KBM-7 (cell line): ENCODE data around the gene FRMD6.
A peak's percentile ranks its signal among the peaks of the same experiment; 100 is the strongest.

Source experiments
- DNase-seq: peaks from one replicate; pipeline ENCODE4 v3.0.0-alpha.2; 2015
- in situ Hi-C: fragments of 300-500 bp; cut with MboI; formaldehyde crosslinking; loops from 2 replicates; pipeline ENCODE4 v1.14.3; 2020; ENCODE audit warnings: low sequenced_read_pairs, low pct_unique_long_range_greater_than_20kb, mixed read lengths

The FRMD6 gene

DNA sequence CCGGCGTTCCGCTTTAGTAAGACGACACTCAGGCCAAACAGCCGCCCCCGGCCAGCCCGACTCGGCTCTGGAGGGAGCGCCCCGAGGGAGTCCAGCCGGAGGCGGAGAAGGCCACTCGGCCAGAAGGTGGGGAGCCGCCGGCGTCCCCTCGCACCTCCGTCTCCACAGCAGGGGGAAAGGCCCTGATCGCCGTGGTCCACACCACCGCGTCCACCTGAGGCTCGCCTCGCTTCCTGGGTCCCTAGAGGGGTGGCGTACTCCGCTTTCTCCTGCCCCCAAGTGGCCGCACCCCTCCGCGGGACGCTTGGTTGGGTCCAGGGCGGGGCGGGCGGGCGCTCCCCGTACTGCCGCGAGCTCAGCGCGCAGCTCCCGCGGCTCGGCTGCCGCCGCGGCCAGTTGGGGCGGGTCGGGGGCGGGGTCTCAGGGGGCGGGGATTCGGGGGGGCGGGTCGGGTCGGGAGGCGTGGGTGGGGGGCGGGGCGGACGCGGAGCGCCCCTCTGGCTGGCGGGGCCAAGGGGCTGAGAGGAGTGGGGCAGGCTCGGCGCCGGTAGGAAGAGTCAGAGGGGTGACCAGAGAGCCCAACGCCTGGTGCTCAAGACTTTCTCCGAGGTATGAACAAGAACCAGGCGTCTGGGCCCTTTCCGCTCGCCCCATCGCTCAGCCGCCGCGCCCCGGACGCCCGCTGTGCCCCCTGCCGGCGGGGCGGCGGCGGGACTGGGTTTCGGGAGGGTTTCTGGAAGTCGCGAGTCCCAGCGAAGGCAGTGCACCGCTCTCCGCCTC lies at the start of gene FRMD6:
TSS of gene FRMD6 (plus strand) at position 523 of the 780 bp plus-strand sequence. CDS start 37,927 bp downstream, outside the sequence.
- DNase-seq: peak; percentile 83
- in situ Hi-C loops: no loop called here

GRCh38 chr14:51602310-51602709 lies 49.4 kb upstream of the FRMD6 start:
- DNase-seq: no peak
- in situ Hi-C loops: no loop called here

GRCh38 chr14:51603495-51603894 lies 48.2 kb upstream of the FRMD6 start:
- DNase-seq: no peak
- in situ Hi-C loops: no loop called here

DNA sequence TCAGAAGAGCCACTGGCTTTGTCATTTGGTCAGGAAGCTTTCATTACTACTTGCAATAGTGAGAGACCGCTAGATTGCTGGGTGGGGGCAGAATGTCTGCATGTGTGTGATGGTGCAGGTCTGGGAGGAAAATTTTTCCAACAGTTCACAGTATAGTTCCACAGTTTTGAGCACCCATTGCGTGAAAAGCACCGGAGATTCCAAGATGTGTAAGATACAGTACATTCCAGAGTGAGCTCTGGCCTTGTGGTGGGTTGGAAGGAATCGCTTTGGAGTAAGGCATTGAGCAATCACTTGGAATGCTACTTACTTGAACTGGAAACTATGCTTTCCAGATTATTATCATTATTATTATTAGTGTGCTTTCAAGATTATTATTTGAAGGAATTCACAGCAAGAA lies 47.6 kb upstream of the FRMD6 start:
- in situ Hi-C loops: no loop called here
- DNase-seq: no peak

GRCh38 chr14:51605575-51605974 lies 46.1 kb upstream of the FRMD6 start:
- in situ Hi-C loops: no loop called here
- DNase-seq: no peak

- in situ Hi-C loops: no loop called here
These were observed 44.0 kb upstream of the FRMD6 start for GRCh38 chr14:51607711-51608110.

DNA sequence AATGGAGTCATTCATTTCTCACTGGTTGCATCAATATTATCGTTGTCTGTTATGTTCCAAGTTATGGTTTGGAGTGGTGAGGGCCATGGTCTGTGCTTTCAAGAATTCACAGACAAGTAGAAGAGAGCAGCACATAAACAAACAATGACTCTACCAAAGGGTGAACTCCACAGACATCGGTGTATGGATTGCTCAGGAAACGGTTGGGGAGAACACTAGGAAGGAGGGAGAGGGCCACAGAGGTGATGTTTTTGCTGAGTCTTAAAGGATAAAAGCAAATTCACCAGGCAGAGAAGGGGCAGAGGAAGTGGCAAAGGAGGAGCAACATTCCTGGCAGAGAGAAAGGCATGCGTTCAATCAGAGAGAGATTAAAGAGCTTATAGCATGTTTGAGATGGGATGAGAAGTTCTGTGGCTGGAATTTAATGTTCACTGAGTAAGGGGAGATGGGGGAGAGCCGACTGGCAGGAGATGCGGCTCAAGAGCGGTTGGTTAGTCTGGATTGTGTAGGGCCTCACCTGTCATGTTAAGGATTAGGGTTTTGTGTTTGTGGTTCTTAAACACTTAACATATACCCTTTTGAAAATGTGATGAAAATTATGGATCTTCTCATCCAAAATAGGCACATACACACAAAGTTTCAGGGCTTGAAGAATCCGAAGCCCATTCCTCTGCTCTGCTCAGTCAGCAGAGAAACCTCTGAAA lies 42.3 kb upstream of the FRMD6 start:
- DNase-seq: no peak
- in situ Hi-C loops: no loop called here

More at GRCh38 chr14:51607711-51608110, 44.0 kb upstream of the FRMD6 start:
- DNase-seq: no peak

GRCh38 chr14:51609955-51610283 lies 41.8 kb upstream of the FRMD6 start:
- no peak for DNase-seq
- in situ Hi-C loops: no loop called here

DNA sequence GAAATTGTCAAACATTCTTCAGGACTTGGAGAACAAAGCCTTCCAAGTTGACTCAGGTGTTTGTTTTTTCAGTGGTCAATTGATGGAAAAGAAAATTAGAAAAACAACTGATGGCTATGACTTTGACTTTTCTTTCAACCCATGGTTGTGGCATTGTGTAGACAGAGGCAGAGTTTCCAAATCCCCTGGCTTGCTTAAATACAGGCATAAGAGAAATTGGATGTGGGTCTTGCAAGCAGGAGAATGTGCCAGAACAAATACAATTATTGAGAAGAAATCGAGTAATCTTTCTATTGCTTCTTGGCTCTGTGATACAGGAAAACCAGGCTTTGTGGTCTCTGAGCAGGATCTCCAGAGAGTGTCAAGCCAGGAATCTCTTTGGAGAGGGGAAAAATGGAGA lies 40.9 kb upstream of the FRMD6 start:
- DNase-seq: no peak
- in situ Hi-C loops: no loop called here

GRCh38 chr14:51612449-51612848 lies 39.3 kb upstream of the FRMD6 start:
- in situ Hi-C loops: no loop called here
- no peak for DNase-seq

DNA sequence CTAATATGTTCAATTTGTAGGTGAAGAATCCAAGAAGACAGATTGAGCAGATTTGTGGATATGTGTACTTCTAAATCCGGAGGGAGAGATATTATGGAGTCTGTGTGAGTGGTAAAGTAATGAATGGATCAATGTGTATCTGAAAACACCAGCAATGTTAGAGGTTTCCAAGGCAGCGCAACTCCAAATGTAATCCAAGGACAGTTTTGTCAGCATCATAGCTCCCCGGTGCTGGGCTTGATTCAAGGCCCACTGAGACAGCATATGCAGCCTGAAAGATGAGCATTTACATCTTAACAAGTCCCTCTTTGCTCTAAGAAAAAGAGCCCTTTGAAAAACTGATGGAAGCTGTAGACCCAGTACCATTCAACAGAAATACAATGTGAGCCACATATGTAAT lies 38.3 kb upstream of the FRMD6 start:
- no peak for DNase-seq
- in situ Hi-C loops: no loop called here

GRCh38 chr14:51614707-51615106 lies 37.0 kb upstream of the FRMD6 start:
- in situ Hi-C loops: no loop called here
- no peak for DNase-seq

DNA sequence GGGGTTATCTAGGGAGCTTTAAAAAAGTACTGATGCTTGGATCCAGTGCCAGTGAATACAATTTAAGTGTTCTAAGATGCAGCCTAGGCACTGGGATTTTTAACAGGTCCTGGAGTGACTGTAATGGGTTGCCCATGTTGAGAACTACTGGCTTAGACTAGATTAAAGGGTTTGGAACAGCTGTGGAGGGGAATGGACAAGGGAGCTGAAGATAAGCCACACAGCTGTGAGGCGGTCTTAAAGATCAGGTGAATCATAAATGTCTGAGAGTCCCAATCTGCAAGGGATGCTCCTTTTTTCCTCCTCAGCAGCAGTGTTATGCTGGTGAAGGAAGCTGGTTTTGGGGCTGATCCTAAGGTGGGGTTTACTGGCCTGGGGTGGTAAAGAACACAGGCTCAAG lies 35.5 kb upstream of the FRMD6 start:
- DNase-seq: no peak

DNA sequence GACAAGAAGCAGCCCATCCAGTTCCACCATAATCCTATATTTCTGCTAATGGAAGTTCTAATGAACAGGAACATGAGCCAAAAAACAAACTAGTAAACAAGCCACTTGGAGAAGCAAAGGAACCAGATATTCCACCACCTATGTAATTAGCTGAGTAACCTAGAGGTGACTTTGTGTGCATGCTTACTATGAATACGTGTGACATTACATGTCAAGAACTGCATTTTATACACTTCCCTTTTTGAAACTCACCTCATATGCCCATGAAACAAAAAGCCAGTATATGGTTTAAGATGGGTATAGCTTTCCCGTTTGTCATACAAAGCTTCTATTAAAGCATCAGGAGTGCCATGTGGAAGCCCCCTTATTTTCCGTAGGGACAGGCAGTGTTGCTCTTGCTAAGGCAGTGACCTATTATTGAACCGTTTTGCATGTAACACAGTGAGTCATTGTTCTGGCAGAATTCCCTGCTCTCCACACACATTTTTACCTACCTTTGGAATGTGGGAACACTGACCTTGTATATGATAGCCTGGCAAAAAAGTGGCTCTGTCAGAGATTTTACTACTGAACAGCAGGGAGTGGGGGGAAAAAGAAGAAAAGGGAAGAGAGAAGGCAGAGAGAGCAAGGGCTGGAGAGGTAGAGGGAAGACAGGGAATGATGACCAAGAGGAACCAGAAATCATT lies 34.8 kb upstream of the FRMD6 start:
- in situ Hi-C loops: no loop called here
- no peak for DNase-seq

More for the DNA sequence above, 35.5 kb upstream of the FRMD6 start:
- in situ Hi-C loops: no loop called here

DNA sequence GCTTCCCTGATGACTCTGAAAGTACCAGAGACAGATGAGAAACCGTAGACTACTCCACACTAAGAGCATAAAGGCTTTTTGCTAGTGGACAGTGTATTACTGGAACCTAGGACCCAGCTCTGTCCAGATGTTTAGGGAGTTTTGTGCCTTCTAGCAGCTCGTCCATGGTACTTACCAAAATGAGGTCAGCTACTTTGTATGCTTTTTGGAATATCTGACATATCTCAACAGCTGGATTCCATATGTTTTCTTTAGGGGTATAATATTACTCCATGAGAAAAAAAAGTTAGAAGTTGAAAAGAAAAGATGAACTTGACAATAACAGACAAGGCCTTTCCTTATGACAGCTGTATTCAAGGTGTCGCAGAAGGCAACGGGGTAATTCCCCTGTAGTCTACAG lies 32.1 kb upstream of the FRMD6 start:
- in situ Hi-C loops: no loop called here
- no peak for DNase-seq

DNA sequence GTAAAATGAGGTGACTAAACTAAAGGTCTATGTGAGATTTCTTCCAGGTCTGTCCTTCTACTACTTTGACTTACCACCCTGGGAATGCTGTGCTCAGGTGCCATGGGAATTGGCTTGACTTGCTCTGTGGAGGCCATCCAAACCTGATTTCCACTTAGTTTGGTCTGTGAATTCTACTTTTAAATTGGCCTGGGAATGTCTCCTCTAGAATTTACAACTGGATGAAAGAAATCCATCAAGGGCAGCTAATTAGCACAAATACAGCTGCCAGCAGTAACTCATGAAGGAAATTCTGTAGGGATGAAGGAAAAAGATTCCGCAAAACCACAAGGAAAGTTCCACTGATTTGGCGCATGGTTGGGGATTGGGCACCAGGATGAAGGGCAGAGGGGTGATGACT lies 31.7 kb upstream of the FRMD6 start:
- no peak for DNase-seq
- in situ Hi-C loops: no loop called here

- no peak for DNase-seq
- in situ Hi-C loops: no loop called here
These were observed 30.1 kb upstream of the FRMD6 start for GRCh38 chr14:51621654-51622053.

- in situ Hi-C loops: no loop called here
These were observed 29.3 kb upstream of the FRMD6 start for GRCh38 chr14:51622376-51622775.

GRCh38 chr14:51624955-51625569 lies 26.6 kb upstream of the FRMD6 start:
- no peak for DNase-seq
- in situ Hi-C loops: no loop called here

More at GRCh38 chr14:51622376-51622775, 29.3 kb upstream of the FRMD6 start:
- DNase-seq: no peak

DNA sequence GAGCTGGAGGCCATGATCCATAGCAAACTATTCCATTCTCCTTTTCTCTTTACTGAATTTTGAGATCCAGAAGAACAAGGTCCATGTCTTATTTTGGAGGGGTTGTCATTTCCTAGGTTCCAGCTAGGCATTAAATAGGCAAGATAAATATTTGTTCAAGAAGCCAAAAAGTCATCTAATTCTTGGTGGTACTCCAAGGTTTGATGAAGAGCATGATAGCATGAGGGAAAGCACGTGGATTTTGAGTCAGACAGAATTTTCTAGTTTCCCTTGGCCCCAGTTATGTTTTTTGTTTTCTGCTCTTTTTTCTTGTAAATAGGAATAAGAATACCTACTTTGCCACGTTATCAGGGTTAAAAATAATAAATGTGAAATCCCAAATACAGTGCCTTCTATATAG lies 25.5 kb upstream of the FRMD6 start:
- DNase-seq: no peak
- in situ Hi-C loops: no loop called here
